ENCODE results near the gene ITGA8.

- TF ChIP-seq YY1 (IDR thresholded peaks at IDR 0.05; ENCODE audit: insufficient read depth, insufficient read length): no peak
- TF ChIP-seq SUZ12 (IDR thresholded peaks at IDR 0.05; ENCODE audit: extremely low read depth, insufficient read depth, insufficient read length): no peak
Observed at GRCh38 chr10:15726042-15726441, 6.3 kb upstream of the ITGA8 start.

All from NT2/D1 (cell line).